K562 (cell line): ENCODE results near the gene NLGN2. TPM values are rescaled to one million over a fixed set of nuclear protein-coding genes. Genes with fewer than 3 reads are reported as not detected.
"Not testable (repeated sequence)": the region's sequence is repeated elsewhere in the genome, so short reads cannot be mapped to it uniquely, and the experiment has no call there.

Experiments used
- ATAC-seq: fragments of 200-7000 bp; cut with Tn5 transposase; 3 replicates; pipeline ENCODE4 v1.9.1; 2020; ENCODE audit warnings: moderate library complexity
- BruUV-seq: library from RNA; stranded (reverse); fragments of 400-500 nt; replicated peaks from 2 replicates; lab custom pipeline; 2021; lab: Mats Ljungman, UMichigan
- CTCF ChIA-PET: fragments of 300-600 bp; formaldehyde crosslinking; extraction: SDS; loops from one replicate; lab custom pipeline; 2021; ENCODE audit warnings: low intra/inter-chr PET ratio; lab: Yijun Ruan, JAX
- POLR2A ChIA-PET: fragments of 300-600, 350-650 bp; sonication (Branson Sonifier 250); formaldehyde crosslinking; extraction: SDS; loops from one replicate; lab custom pipeline; 2021; ENCODE audit warnings: antibody characterized with exemption, inconsistent platforms; lab: Yijun Ruan, JAX
- DNase-seq, 4 experiments: peaks; one replicate each; pipeline versions ENCODE4 v3.0.0 to v3.0.0-alpha.2; 2011 to 2018; ENCODE audit warnings: low spot score in 3 of 4, mixed read lengths in 3 of 4; ENCODE audit errors: extremely low read depth in 1 of 4
- FAIRE-seq: peaks from 2 replicates; lab custom pipeline; 2011; peaks lifted over from hg19 to GRCh38; lab: Jason Lieb, UNC
- H2AFZ ChIP-seq: 2 replicates; pipeline ENCODE4 v1.6.0; 2011; ENCODE audit warnings: low read depth, low read length, control low read depth, inconsistent platforms
- H3K27ac ChIP-seq: fragments of 200-600 bp; 3 replicates; pipeline ENCODE4 v1.8.0; 2011; ENCODE audit warnings: low read depth, mild to moderate bottlenecking, control low read depth, inconsistent platforms, low read length, moderate library complexity, mixed read lengths; ENCODE audit errors: extremely low read depth
- H3K27me3 ChIP-seq, 2 experiments: fragments of 300-600 bp in 1 of 2; 2 replicates in 1 of 2; 3 replicates in 1 of 2; pipeline versions ENCODE4 v1.6.0 to v1.8.0; 2011; ENCODE audit warnings: inconsistent platforms in 2 of 2, low read length in 2 of 2, mild to moderate bottlenecking in 1 of 2, mixed read lengths in 1 of 2, moderate library complexity in 1 of 2; ENCODE audit not compliant: control insufficient read depth in 2 of 2, insufficient read depth in 2 of 2
- H3K36me3 ChIP-seq: fragments of 300-600 bp; 3 replicates; pipeline ENCODE4 v1.8.0; 2011; ENCODE audit warnings: mild to moderate bottlenecking, low read length, inconsistent platforms; ENCODE audit not compliant: control insufficient read depth, insufficient read depth
- H3K4me1 ChIP-seq, 2 experiments: fragments of 200-600 bp in 1 of 2; replicated peaks in 1 of 2; 2 replicates in 1 of 2; 3 replicates in 1 of 2; pipeline versions ENCODE4 v1.5.1 to v1.8.0; 2011; ENCODE audit warnings: inconsistent platforms in 2 of 2, low read length in 2 of 2, mild to moderate bottlenecking in 1 of 2, mixed read lengths in 1 of 2, moderate library complexity in 1 of 2; ENCODE audit not compliant: control insufficient read depth in 2 of 2, insufficient read depth in 2 of 2
- H3K4me2 ChIP-seq: 2 replicates; pipeline ENCODE4 v1.6.1; 2011; ENCODE audit warnings: low read length, control low read depth, inconsistent platforms, mixed read lengths; ENCODE audit not compliant: insufficient read depth
- H3K4me3 ChIP-seq: fragments of 200-600 bp; sonication (generic), shearing (Covaris generic); 2 replicates; pipeline ENCODE4 v1.5.1; 2016; ENCODE audit warnings: control low read depth, inconsistent platforms
- H3K79me2 ChIP-seq: fragments of 200-600 bp; 3 replicates; pipeline ENCODE4 v1.8.0; 2011; ENCODE audit warnings: low read length, inconsistent platforms; ENCODE audit not compliant: control insufficient read depth, insufficient read depth
- H3K9ac ChIP-seq, 2 experiments: 2 replicates each; pipeline versions ENCODE4 v1.6.0 to v1.6.1; 2011; ENCODE audit warnings: low read depth in 2 of 2, low read length in 2 of 2, control low read depth in 1 of 2, inconsistent platforms in 1 of 2, mild to moderate bottlenecking in 1 of 2, mixed read lengths in 1 of 2; ENCODE audit not compliant: insufficient read depth in 1 of 2
- H3K9me1 ChIP-seq: one replicate; pipeline ENCODE4 v1.6.0; 2011; ENCODE audit warnings: inconsistent platforms, mild to moderate bottlenecking, low read length, moderate library complexity; ENCODE audit not compliant: control insufficient read depth, insufficient read depth
- H3K9me3 ChIP-seq: replicated peaks from 2 replicates; pipeline ENCODE4 v1.5.1; 2011; ENCODE audit warnings: low read depth, low read length, inconsistent platforms; ENCODE audit not compliant: control insufficient read depth, insufficient read depth
- H4K20me1 ChIP-seq: replicated peaks from 2 replicates; pipeline ENCODE4 v1.6.1; 2011; ENCODE audit warnings: low read length, inconsistent platforms, mixed read lengths; ENCODE audit not compliant: control insufficient read depth, insufficient read depth
- BCL6 ChIP-seq: fragments of 250-450 bp; sonication (Bioruptor Pico); IDR thresholded peaks from 2 replicates; pipeline ENCODE4 v1.4.0; 2020
- ERF ChIP-seq: fragments of 450-650 bp; formaldehyde crosslinking; IDR thresholded peaks from 2 replicates; pipeline ENCODE4 v1.4.0; 2020; ENCODE audit warnings: mild to moderate bottlenecking, mixed read lengths
- EZH2 ChIP-seq: IDR thresholded peaks from 2 replicates; pipeline ENCODE4 v1.6.1; 2012; ENCODE audit warnings: low read depth, mild to moderate bottlenecking, inconsistent platforms, low read length, borderline replicate concordance
- HDAC3 ChIP-seq: fragments of 450-650 bp; IDR thresholded peaks from 2 replicates; pipeline ENCODE4 v1.6.1; 2018; ENCODE audit warnings: borderline replicate concordance, mild to moderate bottlenecking, moderate library complexity; ENCODE audit not compliant: partially characterized antibody
- NFYB ChIP-seq: IDR thresholded peaks from 2 replicates; pipeline ENCODE4 v1.6.1; 2011; ENCODE audit warnings: mild to moderate bottlenecking, moderate library complexity; ENCODE audit not compliant: insufficient read length; ENCODE audit errors: extremely low read depth
- RB1 ChIP-seq: fragments of 450-650 bp; IDR thresholded peaks from 2 replicates; pipeline ENCODE4 v1.6.1; 2017; ENCODE audit warnings: low read depth, mild to moderate bottlenecking
- TCFL5 ChIP-seq: fragments of 250-450 bp; sonication (Bioruptor Pico); conservative IDR thresholded peaks from 2 replicates; pipeline ENCODE4 v1.6.1; 2021; ENCODE audit warnings: mild to moderate bottlenecking, moderate library complexity, matching md5 sums
- TFAM ChIP-seq: fragments of 250-450 bp; sonication (Bioruptor Pico); conservative IDR thresholded peaks from 2 replicates; pipeline ENCODE4 v1.5.0; 2021; ENCODE audit warnings: mild to moderate bottlenecking, moderate library complexity
- XRCC4 ChIP-seq: IDR thresholded peaks from one replicate; pipeline ENCODE4 v1.6.1; 2011; ENCODE audit not compliant: insufficient read depth, insufficient read length; ENCODE audit errors: extremely low read depth
- ZEB2 ChIP-seq: fragments of 450-650 bp; IDR thresholded peaks from 2 replicates; pipeline ENCODE4 v1.6.1; 2016
- ZFP36 ChIP-seq: fragments of 150-350 bp; IDR thresholded peaks from 2 replicates; pipeline ENCODE4 v1.6.1; 2018; ENCODE audit warnings: low read length, low read depth; ENCODE audit not compliant: partially characterized antibody
- ZNF212 ChIP-seq: fragments of 450-650 bp; formaldehyde crosslinking; IDR thresholded peaks from 2 replicates; pipeline ENCODE4 v1.4.0; 2020; ENCODE audit warnings: mild to moderate bottlenecking
- WGBS: fragments of 100-300 bp; shearing (Covaris generic); methylation state at CpG from one replicate; pipeline ENCODE4 v1.1.6; 2016; ENCODE audit warnings: low coverage, mixed read lengths; ENCODE audit not compliant: insufficient coverage; ENCODE audit errors: missing lambda C conversion rate; 5-methylcytosine and 5-hydroxymethylcytosine counted together
- in situ Hi-C: fragments of 300-500 bp; cut with MboI; formaldehyde crosslinking; loops from 4 replicates; pipeline ENCODE4 v1.15.0; 2018; ENCODE audit warnings: inconsistent platforms, mixed read lengths
- intact Hi-C: fragments of 100-400 bp; cut with micrococcal nuclease; formaldehyde crosslinking; loops from 2 replicates; pipeline ENCODE4 v1.14.2; 2022
- polyA plus RNA-seq, 8 experiments: library from polyadenylated mRNA; depleted of rRNA in 4 of 8; stranded (reverse) in 5 of 8; unstranded in 3 of 8; fragments of >200 nt; fragmentation: Nextera tagmentation in 2 of 8; fragmentation: Illumina TruSeq in 1 of 8; extraction: Ambion mirVana in 2 of 8; extraction: Trizol in 1 of 8; gene quantifications; 2 replicates each; pipeline versions ENCODE4 v1.2.1 to v1.2.3, GENCODE V29; 2011 to 2014; ENCODE audit warnings: inconsistent platforms in 1 of 8, missing spikeins in 1 of 8
- total RNA-seq, 7 experiments: library from RNA; depleted of rRNA in 6 of 7; stranded (reverse); fragments of >200 nt in 6 of 7; fragmentation: Illumina TruSeq in 2 of 7; extraction: Trizol in 2 of 7; gene quantifications; 2 replicates each; pipeline versions ENCODE4 v1.2.1 to v1.2.3, GENCODE V29; 2011 to 2021; ENCODE audit warnings: low replicate concordance in 1 of 7
- TF ChIP-seq, protein P1 (sequence below): IDR thresholded peaks from 2 replicates; pipeline ENCODE4 v1.6.1; 2014; ENCODE audit warnings: antibody characterized with exemption

The NLGN2 gene
- total and polyA plus RNA-seq, 9 of the 15 experiments (the other 6 are each of a cell fraction or from before 2014, with no cell fraction given), result 0.11 to 7.8 (median 0.77) TPM

DNA sequence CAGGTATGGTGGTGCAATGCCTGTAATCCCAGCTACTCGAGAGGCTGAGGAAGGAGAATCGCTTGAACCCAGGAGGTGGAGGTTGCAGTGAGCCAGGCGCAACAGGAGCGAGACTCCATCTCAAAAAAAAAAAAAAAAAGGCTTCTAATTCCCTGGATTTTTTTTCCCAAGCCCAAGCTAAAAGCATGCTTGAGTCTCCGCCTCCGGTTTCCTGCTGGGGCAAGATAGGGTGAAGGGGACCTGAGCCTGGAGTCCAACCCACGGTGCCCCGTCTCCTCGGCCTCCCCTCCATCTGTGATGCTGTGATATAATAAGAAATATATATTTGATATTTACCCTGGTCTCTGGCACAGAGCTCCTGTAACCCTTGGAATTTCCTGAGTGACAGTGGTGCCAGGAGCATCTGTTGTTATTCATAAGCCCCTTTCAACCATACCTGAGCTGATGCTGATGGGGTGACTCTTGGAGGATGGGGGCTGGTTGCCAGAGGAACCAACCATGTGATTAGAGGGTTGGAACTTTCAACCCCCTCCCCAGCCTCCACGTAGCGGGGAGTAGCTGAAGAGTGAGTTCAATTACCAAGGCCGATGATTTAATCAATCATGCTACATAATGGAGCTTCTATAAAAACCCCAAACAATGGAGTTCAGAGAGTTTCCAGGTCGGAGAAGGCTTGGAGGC lies 39.6 kb upstream of the NLGN2 start:
- no peak overlapping the region for H3K4me3 ChIP-seq
- no peak overlapping the region for H3K27ac ChIP-seq
- BruUV-seq, result no TSS peak
- peaks cover 3 to 4% of the 10 kb centered on the region in 2 experiments; a peak in 1 of 5 replicates for H3K27me3 ChIP-seq
- ATAC-seq (no peak), FAIRE-seq (no peak), DNase-seq (no peak)
- no peak overlapping the region for H2AFZ ChIP-seq
- TF ChIP-seq, protein P1, sequence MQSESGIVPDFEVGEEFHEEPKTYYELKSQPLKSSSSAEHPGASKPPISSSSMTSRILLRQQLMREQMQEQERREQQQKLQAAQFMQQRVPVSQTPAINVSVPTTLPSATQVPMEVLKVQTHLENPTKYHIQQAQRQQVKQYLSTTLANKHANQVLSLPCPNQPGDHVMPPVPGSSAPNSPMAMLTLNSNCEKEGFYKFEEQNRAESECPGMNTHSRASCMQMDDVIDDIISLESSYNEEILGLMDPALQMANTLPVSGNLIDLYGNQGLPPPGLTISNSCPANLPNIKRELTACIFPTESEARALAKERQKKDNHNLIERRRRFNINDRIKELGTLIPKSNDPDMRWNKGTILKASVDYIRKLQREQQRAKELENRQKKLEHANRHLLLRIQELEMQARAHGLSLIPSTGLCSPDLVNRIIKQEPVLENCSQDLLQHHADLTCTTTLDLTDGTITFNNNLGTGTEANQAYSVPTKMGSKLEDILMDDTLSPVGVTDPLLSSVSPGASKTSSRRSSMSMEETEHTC, result no peak
- no peak for TF ChIP-seq EZH2
- no peak for TF ChIP-seq HDAC3
- no peak for TF ChIP-seq RB1
- no peak for TF ChIP-seq ERF (CRISPR knock-in tag)
- no peak for TF ChIP-seq NFYB
- TF ChIP-seq ZEB2, result no peak
- TF ChIP-seq BCL6 (CRISPR knock-in tag), result no peak
- no peak for TF ChIP-seq TCFL5 (CRISPR knock-in tag)
- no peak for TF ChIP-seq ZFP36
- no peak for TF ChIP-seq XRCC4
- TF ChIP-seq ZNF212 (CRISPR knock-in tag), result no peak
- TF ChIP-seq TFAM (CRISPR knock-in tag), result no peak
- H3K9me3 ChIP-seq, result no peaks in the 10 kb centered on the region
- 11% methylated on average over 10 of the region's 13 CpGs for WGBS
- no peaks in the 10 kb centered on the region for H3K9me1 ChIP-seq
- no peak overlapping the region for H3K9ac ChIP-seq
- ChIA-PET POLR2A (interaction anchor here (0.5 to 1.1 kb wide), 5 partner anchors 12 to 246 kb away, joined by 3 to 4 read pairs (median 3); partner anchors contain the start of gene POLR2A), CTCF (no interaction called here)
- in situ Hi-C loops (no loop called here), intact Hi-C loops (no loop called here)
- H3K79me2 ChIP-seq, result no peaks in the 10 kb centered on the region
- no peaks in the 10 kb centered on the region for H3K36me3 ChIP-seq
- H3K4me2 ChIP-seq, result no peak overlapping the region
- no peaks in the 10 kb centered on the region; a peak in 1 of 5 replicates for H3K4me1 ChIP-seq
- H4K20me1 ChIP-seq, result no peaks in the 10 kb centered on the region

DNA sequence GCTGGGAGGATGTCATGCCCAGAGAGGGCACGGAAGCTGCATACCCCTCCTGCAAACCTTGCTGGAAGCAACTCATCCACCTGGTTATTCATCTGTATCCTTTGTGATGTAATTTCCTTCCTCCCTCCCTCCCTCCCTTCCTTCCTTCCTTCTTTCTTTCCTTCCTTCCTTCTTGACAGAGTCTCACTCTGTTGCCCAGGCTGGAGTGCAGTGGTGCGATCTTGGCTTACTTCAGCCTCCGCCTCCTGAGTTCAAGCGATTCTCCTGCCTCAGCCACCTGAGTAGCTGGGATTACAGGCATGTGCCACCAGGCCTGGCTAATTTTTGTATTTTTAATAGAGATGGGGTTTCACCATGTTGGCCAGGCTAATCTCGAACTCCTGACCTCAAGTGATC lies 39.0 kb upstream of the NLGN2 start:
- intact Hi-C loops, in situ Hi-C loops, CTCF ChIA-PET, FAIRE-seq, H4K20me1 ChIP-seq, ATAC-seq, H3K36me3 ChIP-seq, DNase-seq, H2AFZ ChIP-seq, H3K9me1 ChIP-seq, H3K9ac ChIP-seq, H3K9me3 ChIP-seq, BruUV-seq, H3K27me3 ChIP-seq, H3K4me2 ChIP-seq, H3K27ac ChIP-seq, H3K4me1 ChIP-seq, H3K79me2 ChIP-seq, H3K4me3 ChIP-seq: not testable (repeated sequence)
- POLR2A ChIA-PET, result interaction anchor here (0.6 to 1.1 kb wide), 4 partner anchors 12 to 246 kb away, joined by 3 to 4 read pairs (median 3); partner anchors contain the start of gene POLR2A
- 25% methylated on average over 3 of the region's 5 CpGs for WGBS
